A549 treated with CORT108297 at 1 μM for 4 hours (cell line): ENCODE results near the gene ZNF667. TPM values are rescaled to one million over a fixed set of nuclear protein-coding genes. Genes with fewer than 3 reads are reported as not detected.

Experiments
- total RNA-seq: library from RNA; stranded (reverse); fragments of 200-300 nt; extraction: Qiagen RNA extraction; gene quantifications from 5 replicates; pipeline ENCODE4 v1.2.3, GENCODE V29; 2022

ZNF667 gene
- not detected in 5 replicates for total RNA-seq

DNA sequence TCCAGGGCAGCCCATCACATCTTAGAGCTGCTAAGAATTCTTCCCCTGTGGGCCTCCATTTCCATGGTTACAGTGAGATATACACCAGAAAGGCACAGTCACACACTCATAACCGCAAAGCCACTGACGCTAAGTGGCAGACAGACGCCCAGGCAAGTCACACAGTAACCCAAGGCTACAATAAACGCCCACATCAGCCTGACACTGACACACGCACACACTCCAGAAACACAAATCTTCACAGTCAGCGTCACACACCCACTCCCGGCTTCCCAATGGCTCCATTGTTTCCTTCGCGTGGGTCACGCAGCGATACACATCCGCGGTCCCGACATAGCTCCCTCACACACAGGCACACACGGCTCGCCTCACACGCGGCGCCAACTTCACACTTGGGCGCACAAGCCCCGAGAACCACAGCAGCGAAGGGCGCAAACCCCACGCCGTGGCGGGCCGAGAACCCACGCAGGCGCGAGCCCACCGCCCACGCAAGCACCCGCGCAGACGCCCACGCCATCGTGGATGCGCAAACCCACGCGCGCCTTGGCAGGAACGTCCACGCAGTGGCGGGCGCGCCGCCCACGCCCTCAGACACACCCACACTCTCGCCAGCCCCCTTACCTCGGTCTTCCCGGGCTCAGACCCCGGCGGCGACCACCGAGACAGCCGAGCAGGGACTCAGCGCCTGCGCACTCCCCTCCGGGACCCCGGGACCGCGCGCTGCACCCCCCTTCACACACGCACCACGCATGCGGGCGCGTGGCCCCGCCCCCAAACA, at the start of gene ZNF667:
Gene ZNF667, minus strand, starts transcription at position 695 of the 778 bp plus-strand sequence. CDS start 14,975 bp downstream, outside the sequence.

DNA sequence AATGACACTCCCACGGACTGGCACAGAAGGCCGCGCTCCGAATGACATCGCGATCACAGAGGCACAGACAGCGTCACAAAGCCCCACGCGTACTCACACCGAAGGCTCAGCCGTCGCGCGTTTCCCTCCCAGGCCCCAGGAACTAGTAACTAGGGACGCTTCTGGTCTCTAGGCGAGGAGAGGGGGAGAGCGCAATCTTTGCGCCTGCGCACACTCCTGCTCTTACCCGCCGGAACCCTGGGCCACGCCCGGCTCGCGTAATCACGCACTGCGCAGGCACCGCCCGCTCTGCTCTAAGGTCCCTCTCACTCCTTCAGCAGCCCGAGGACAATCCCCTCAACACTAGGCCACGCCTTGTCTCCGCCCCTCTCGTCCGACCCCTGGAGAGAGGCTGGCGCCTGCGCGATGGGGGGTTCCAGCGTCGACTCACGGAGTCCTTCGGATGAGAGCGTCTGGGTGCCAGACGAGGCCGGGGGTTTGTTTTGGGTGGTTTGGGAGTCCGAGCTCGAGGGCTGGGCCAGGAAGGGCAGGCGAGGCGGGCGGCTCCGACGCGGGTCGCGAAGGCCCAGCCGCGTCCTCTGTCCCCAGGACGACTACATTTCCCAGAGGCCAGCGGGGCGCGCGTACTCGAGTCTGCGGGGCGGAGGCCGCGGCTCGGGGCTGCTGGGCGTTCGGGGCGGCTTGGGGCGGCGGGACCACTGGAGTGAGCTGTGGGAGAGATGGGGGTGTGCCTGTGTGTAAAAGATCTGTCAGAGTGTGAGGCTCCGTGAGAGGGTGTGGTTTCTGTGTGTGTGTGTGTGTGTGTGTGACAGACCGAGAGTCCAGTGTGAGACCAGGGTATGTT, 30.5 kb upstream of the ZNF667 start, which contains the start of gene ZNF471:
Gene ZNF471, plus strand, starts transcription at position 410 of the 844 bp plus-strand sequence. CDS start 3,717 bp downstream, outside the sequence.

DNA sequence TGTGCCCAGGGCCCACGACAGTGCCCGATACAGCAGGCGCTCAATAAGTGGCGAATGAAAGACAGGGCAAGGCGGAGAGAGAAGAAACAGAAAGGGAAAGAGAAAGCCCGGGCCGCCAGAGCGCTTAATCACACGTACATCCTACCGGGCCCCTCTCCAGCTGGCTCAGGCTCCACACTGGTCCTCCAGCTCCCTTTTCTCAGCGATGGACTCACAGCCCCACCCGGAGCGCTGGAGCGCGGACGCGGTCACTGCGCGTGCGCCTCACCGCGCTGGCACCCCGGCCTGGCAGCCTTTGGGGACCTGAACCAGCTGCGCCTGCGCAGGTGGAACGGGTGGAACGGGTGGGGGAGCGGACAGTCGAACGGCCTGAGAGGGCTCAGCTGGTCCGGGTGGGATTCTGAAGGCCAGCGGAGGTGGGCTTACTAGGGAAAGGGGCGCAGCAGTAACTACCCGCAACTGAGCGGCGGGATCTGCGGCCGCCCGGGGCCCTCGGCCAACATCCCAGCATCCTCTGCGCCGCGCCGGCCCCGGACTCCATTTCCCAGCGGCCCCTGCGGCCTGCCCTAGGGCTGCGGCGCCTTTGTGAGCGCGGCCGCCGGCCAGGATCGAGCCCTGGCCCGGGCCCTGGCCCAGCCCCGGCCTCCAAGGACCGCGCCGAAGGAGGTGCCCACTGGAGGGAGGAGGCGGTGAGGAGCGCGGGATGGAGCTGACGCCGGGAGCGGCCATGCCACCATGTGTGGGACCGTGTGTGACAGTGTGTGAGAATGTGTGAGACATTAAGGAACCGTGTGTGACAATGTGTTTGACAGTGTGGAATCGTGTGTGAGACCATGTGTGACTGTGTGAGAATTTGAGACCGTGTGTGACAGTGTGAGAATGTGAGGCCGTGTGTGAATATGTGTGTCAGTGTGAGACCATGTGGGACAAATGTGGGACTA, 73.1 kb downstream of the ZNF667 start, which contains the start of gene ZNF583:
Gene ZNF583, plus strand, starts transcription at position 569 of the 941 bp plus-strand sequence. CDS start 2,783 bp downstream, outside the sequence.

DNA sequence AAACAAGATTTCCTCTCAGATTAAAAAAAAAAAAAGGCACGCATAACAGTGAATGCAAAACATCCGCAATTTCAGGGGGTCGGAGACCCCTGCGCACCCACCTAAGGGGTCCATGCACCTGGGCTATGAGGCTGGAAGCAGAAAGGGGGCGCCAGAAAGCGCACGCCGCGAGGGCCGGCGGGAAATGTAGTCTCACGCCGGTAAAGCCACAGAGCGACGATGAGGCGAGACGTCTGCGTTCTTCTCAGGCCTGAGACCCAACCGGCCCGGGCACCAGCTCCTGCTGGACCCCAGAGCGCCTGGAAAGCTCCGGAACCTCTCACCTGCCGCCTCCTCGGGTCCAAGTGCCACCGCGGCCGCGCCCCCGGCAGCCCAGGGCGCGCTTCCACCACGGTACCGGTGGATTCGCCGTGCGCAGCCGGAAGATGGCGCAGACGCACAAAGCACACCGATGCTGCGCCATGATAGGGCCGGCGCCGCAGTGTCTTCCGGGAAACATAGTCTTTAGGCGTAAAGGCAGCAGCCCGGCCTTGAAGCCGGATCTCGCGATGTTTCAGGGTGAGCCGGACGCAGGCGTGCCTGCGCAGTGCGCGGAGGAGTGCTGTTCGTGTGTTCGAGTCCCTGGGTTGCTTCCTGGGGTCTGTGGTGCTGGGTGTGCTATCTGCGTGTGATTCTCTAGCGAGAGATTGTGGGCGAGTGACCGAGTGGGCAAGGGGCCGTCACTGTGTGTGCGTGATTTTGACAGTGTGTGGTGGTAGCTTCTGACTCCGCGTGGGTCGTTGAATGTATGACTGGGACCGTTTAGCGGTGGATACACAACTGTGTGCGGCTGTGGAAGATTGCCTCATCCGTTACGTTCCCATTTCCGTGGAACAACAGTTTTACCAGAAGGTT, 83.8 kb downstream of the ZNF667 start, which contains the start of gene ZNF582:
Gene ZNF582, minus strand, starts transcription at position 416 of the 894 bp plus-strand sequence. CDS start 1,782 bp downstream, outside the sequence.

Other genes starting within 250 kb of the ZNF667 start
- gene EDDM13, start 204.6 kb downstream of the ZNF667 start, total RNA-seq: not detected in 5 replicates
- gene ZSCAN5A, start 162.5 kb downstream of the ZNF667 start, total RNA-seq: 6.0 to 9.0 TPM (median 8.0 TPM) in 5 replicates
- gene ZNF582, start 83.8 kb downstream of the ZNF667 start, total RNA-seq: 0.78 to 1.4 TPM (median 0.84 TPM) in 5 replicates
- 1.4 to 2.3 TPM (median 1.9 TPM) in 5 replicates for gene ZNF583, start 73.0 kb downstream of the ZNF667 start, total RNA-seq
- gene ZNF471, start 30.5 kb upstream of the ZNF667 start, total RNA-seq: 0.02 to 0.06 TPM (median 0.04 TPM) in 3 of 5 replicates, not detected in the others
- gene ZFP28, start 61.6 kb upstream of the ZNF667 start, total RNA-seq: 2.9 to 4.1 TPM (median 3.7 TPM) in 5 replicates
- gene ZNF470, start 90.1 kb upstream of the ZNF667 start, total RNA-seq: 1.6 to 2.4 TPM (median 1.7 TPM) in 5 replicates
- gene ZNF71, start 118.0 kb upstream of the ZNF667 start, total RNA-seq: 9.8 to 12.7 TPM (median 11.4 TPM) in 5 replicates
- gene SMIM17, start 165.8 kb upstream of the ZNF667 start, total RNA-seq: 0.16 to 0.19 TPM in 2 of 5 replicates, not detected in the others
- not detected in 5 replicates for gene ZNF835, start 194.4 kb upstream of the ZNF667 start, total RNA-seq